ENCODE measurements around the gene NDUFAF8. TPM values are rescaled to one million over a fixed set of nuclear protein-coding genes. Genes with fewer than 3 reads are reported as not detected.

The NDUFAF8 gene
- total RNA-seq, 3 donors from 2014 or later (not counting 1 experiment from before 2014, with no cell fraction given): 28.6 to 36.4 (median 34.9) TPM

- Histone ChIP-seq H3K36me3 (ENCODE audit: control insufficient read depth, insufficient read depth, low read length) (peaks cover 74% of the 10 kb centered on the region), H3K4me3 (ENCODE audit: low read length) (no peak overlapping the region), H3K27ac (ENCODE audit: low read length) (no peak overlapping the region), H3K9me3 (ENCODE audit: control insufficient read depth, insufficient read depth, low read length) (no peaks in the 10 kb centered on the region), H3K27me3 (ENCODE audit: control insufficient read depth, insufficient read depth, low read length) (no peaks in the 10 kb centered on the region), H3K4me1 (ENCODE audit: control insufficient read depth, insufficient read depth, low read length) (no peaks in the 10 kb centered on the region)
- Mint-ChIP-seq H3K36me3 (no peaks in the 10 kb centered on the region), H3K9me3 (no peaks in the 10 kb centered on the region), H3K4me1 (no peaks in the 10 kb centered on the region), H3K27ac (no peak overlapping the region), H3K4me3 (no peak overlapping the region), H3K27me3 (ENCODE audit: low read depth in 2 of 2) (no peaks in the 10 kb centered on the region)
- DNase-seq: no peak
- no peak for TF ChIP-seq CTCF (IDR thresholded peaks at IDR 0.05)
- intact Hi-C loops (cut with micrococcal nuclease): no loop called here
- 98% methylated on average over 19 of the region's 19 CpGs for WGBS (ENCODE audit: insufficient coverage)
- no peak for ATAC-seq
Observed at GRCh38 chr17:81260641-81261040, 21.5 kb downstream of the NDUFAF8 start.

- no peak for TF ChIP-seq CTCF (IDR thresholded peaks at IDR 0.05)
- no peaks in the 10 kb centered on the region for H3K9me3 Mint-ChIP-seq
- no peak for DNase-seq
Observed at GRCh38 chr17:81261096-81261495, 22.0 kb downstream of the NDUFAF8 start.

GRCh38 chr17:81261582-81262336 is 22.6 kb downstream of the NDUFAF8 start:
- H3K27ac Mint-ChIP-seq: no peak overlapping the region
- WGBS (ENCODE audit: insufficient coverage): 94% methylated on average over 36 of the region's 36 CpGs
- DNase-seq: no peak
- Histone ChIP-seq H3K27me3 (ENCODE audit: control insufficient read depth, insufficient read depth, low read length) (no peaks in the 10 kb centered on the region), H3K9me3 (ENCODE audit: control insufficient read depth, insufficient read depth, low read length) (no peaks in the 10 kb centered on the region), H3K4me3 (ENCODE audit: low read length) (no peak overlapping the region), H3K27ac (ENCODE audit: low read length) (no peak overlapping the region), H3K4me1 (ENCODE audit: control insufficient read depth, insufficient read depth, low read length) (no peaks in the 10 kb centered on the region), H3K36me3 (ENCODE audit: control insufficient read depth, insufficient read depth, low read length) (peaks cover 82% of the 10 kb centered on the region)
- no peak for TF ChIP-seq CTCF (IDR thresholded peaks at IDR 0.05)
- H3K4me3 Mint-ChIP-seq: no peak overlapping the region
- H3K4me1 Mint-ChIP-seq: no peaks in the 10 kb centered on the region
- no peaks in the 10 kb centered on the region for H3K9me3 Mint-ChIP-seq
- no peaks in the 10 kb centered on the region for H3K27me3 Mint-ChIP-seq (ENCODE audit: low read depth in 2 of 2)
- intact Hi-C loops (cut with micrococcal nuclease): no loop called here
- no peak for ATAC-seq
- no peaks in the 10 kb centered on the region for H3K36me3 Mint-ChIP-seq

More at GRCh38 chr17:81261096-81261495, 22.0 kb downstream of the NDUFAF8 start:
- 97% methylated on average over 18 of the region's 18 CpGs for WGBS (ENCODE audit: insufficient coverage)
- H3K27ac ChIP-seq (ENCODE audit: low read length): no peak overlapping the region
- H3K27me3 ChIP-seq (ENCODE audit: control insufficient read depth, insufficient read depth, low read length): no peaks in the 10 kb centered on the region
- no peaks in the 10 kb centered on the region for H3K4me1 ChIP-seq (ENCODE audit: control insufficient read depth, insufficient read depth, low read length)
- intact Hi-C loops (cut with micrococcal nuclease): no loop called here
- H3K36me3 ChIP-seq (ENCODE audit: control insufficient read depth, insufficient read depth, low read length): peaks cover 78% of the 10 kb centered on the region
- Mint-ChIP-seq H3K36me3 (no peaks in the 10 kb centered on the region), H3K27me3 (ENCODE audit: low read depth in 2 of 2) (no peaks in the 10 kb centered on the region), H3K4me1 (no peaks in the 10 kb centered on the region), H3K27ac (no peak overlapping the region), H3K4me3 (no peak overlapping the region)
- no peak for ATAC-seq
- no peaks in the 10 kb centered on the region for H3K9me3 ChIP-seq (ENCODE audit: control insufficient read depth, insufficient read depth, low read length)
- H3K4me3 ChIP-seq (ENCODE audit: low read length): no peak overlapping the region

All from natural killer cell (primary cell).